COLO668 (cell line): ENCODE data around the gene IER5L.

Experiments
- DNase-seq: peaks from one replicate; lab custom pipeline; 2025; ENCODE audit not compliant: unreplicated experiment; lab: John Stamatoyannopoulos, UW

Gene IER5L

GRCh38 chr9:129177791-129178567, at the start of gene IER5L:
Gene IER5L, minus strand, starts transcription at chr9:129178261. Its CDS starts 209 bp downstream, at chr9:129178052.
- peak; percentile 96 for DNase-seq

GRCh38 chr9:129227843-129228189, 49.8 kb upstream of the IER5L start:
- DNase-seq, result no peak

GRCh38 chr9:129225815-129226214, 47.8 kb upstream of the IER5L start:
- no peak for DNase-seq

- no peak for DNase-seq
These were observed 47.4 kb upstream of the IER5L start for GRCh38 chr9:129225490-129225778.

GRCh38 chr9:129224618-129225489, 46.8 kb upstream of the IER5L start:
- DNase-seq, result no peak

GRCh38 chr9:129223551-129224208, 45.6 kb upstream of the IER5L start:
- DNase-seq, result no peak

- no peak for DNase-seq
These were observed 44.8 kb upstream of the IER5L start for GRCh38 chr9:129222819-129223218.

- no peak for DNase-seq
These were observed 44.0 kb upstream of the IER5L start for GRCh38 chr9:129221979-129222635.

- DNase-seq, result no peak
These were observed 43.2 kb upstream of the IER5L start for GRCh38 chr9:129221233-129221632.

GRCh38 chr9:129220771-129221170, 42.7 kb upstream of the IER5L start:
- no peak for DNase-seq

GRCh38 chr9:129218918-129219317, 40.9 kb upstream of the IER5L start:
- DNase-seq, result no peak

GRCh38 chr9:129218272-129218625, 40.2 kb upstream of the IER5L start:
- no peak for DNase-seq

- no peak for DNase-seq
These were observed 35.5 kb upstream of the IER5L start for GRCh38 chr9:129213551-129213950.

GRCh38 chr9:129211686-129212085, 33.6 kb upstream of the IER5L start:
- no peak for DNase-seq

- no peak for DNase-seq
These were observed 32.1 kb upstream of the IER5L start for GRCh38 chr9:129210125-129210524.

- no peak for DNase-seq
These were observed 31.5 kb upstream of the IER5L start for GRCh38 chr9:129209580-129209979.

GRCh38 chr9:129209109-129209508, 31.0 kb upstream of the IER5L start:
- no peak for DNase-seq

- no peak for DNase-seq
These were observed 30.4 kb upstream of the IER5L start for GRCh38 chr9:129208207-129209032.

- DNase-seq, result no peak
These were observed 28.8 kb upstream of the IER5L start for GRCh38 chr9:129206905-129207304.

GRCh38 chr9:129206401-129206800, 28.3 kb upstream of the IER5L start:
- no peak for DNase-seq

GRCh38 chr9:129204840-129205239, 26.8 kb upstream of the IER5L start:
- DNase-seq, result no peak
